HepG2 (cell line): ENCODE data around the gene NBR1. TPM values are rescaled to one million over a fixed set of nuclear protein-coding genes. Genes with fewer than 3 reads are reported as not detected.

ENCODE experiments used
- ADNP ChIP-seq: sonication (generic); formaldehyde crosslinking; IDR thresholded peaks from 2 replicates; pipeline ENCODE4 v1.4.0; 2020; ENCODE audit warnings: missing genetic modification reagents
- ISL2 ChIP-seq: sonication (generic); formaldehyde crosslinking; IDR thresholded peaks from 2 replicates; pipeline ENCODE4 v1.5.0; 2020; ENCODE audit warnings: missing genetic modification reagents
- KDM1A ChIP-seq: IDR thresholded peaks from 2 replicates; pipeline ENCODE4 v1.6.1; 2016; ENCODE audit warnings: missing compliant biosample characterization
- SRY ChIP-seq: sonication (generic); formaldehyde crosslinking; IDR thresholded peaks from 2 replicates; pipeline ENCODE4 v1.8.0; 2022; ENCODE audit warnings: mild to moderate bottlenecking, missing genetic modification reagents
- SYNCRIP ChIP-seq: fragments of 200-400 bp; formaldehyde crosslinking; IDR thresholded peaks from 2 replicates; pipeline ENCODE4 v1.6.1; 2018; ENCODE audit warnings: mild to moderate bottlenecking, low read depth, low read length; ENCODE audit not compliant: insufficient read depth
- TCF7L2 ChIP-seq: IDR thresholded peaks from 2 replicates; pipeline ENCODE4 v1.6.1; 2011; ENCODE audit warnings: mild to moderate bottlenecking, low read depth, low read length, moderate library complexity
- TGIF2 ChIP-seq: IDR thresholded peaks from 2 replicates; pipeline ENCODE4 v1.6.1; 2016; ENCODE audit warnings: control low read depth, missing compliant biosample characterization
- ZFP37 ChIP-seq: sonication (generic); formaldehyde crosslinking; IDR thresholded peaks from 2 replicates; pipeline ENCODE4 v1.4.0; 2020; ENCODE audit warnings: missing genetic modification reagents, borderline replicate concordance
- ZNF468 ChIP-seq: sonication (generic); formaldehyde crosslinking; IDR thresholded peaks from 2 replicates; pipeline ENCODE4 v1.8.0; 2022; ENCODE audit warnings: mild to moderate bottlenecking, moderate library complexity, missing genetic modification reagents
- ZNF550 ChIP-seq: sonication (generic); formaldehyde crosslinking; IDR thresholded peaks from 2 replicates; pipeline ENCODE4 v1.4.0; 2020; ENCODE audit warnings: mild to moderate bottlenecking, missing genetic modification reagents, borderline replicate concordance
- polyA plus RNA-seq, 8 experiments: library from polyadenylated mRNA; depleted of rRNA in 3 of 8; stranded (reverse) in 7 of 8; unstranded in 1 of 8; fragments of >200 nt; fragmentation: Illumina TruSeq in 4 of 8; extraction: Trizol in 4 of 8; gene quantifications; 2 replicates each; pipeline versions ENCODE4 v1.2.1 to v1.2.3, GENCODE V29; 2011 to 2016; ENCODE audit warnings: low read depth in 4 of 8, missing spikeins in 1 of 8, mixed read lengths in 1 of 8; ENCODE audit not compliant: insufficient read depth in 1 of 8
- total RNA-seq, 5 experiments: library from RNA; depleted of rRNA; stranded (reverse); fragments of >200 nt; fragmentation: Illumina TruSeq; extraction: Trizol; gene quantifications; 2 replicates each; pipeline ENCODE4 v1.2.3, GENCODE V29; 2016; ENCODE audit warnings: low read depth in 1 of 5
- TF ChIP-seq, protein P1 (sequence below): sonication (generic); formaldehyde crosslinking; IDR thresholded peaks from 2 replicates; pipeline ENCODE4 v1.5.1; 2020; ENCODE audit warnings: missing genetic modification reagents, mild to moderate bottlenecking, borderline replicate concordance
- TF ChIP-seq, protein P2 (sequence below): sonication (generic); formaldehyde crosslinking; IDR thresholded peaks from 2 replicates; pipeline ENCODE4 v1.4.0; 2020; ENCODE audit warnings: mild to moderate bottlenecking, missing genetic modification reagents
- TF ChIP-seq, protein P3 (sequence below): sonication (generic); formaldehyde crosslinking; IDR thresholded peaks from 2 replicates; pipeline ENCODE4 v1.8.0; 2022; ENCODE audit warnings: mild to moderate bottlenecking, missing genetic modification reagents, moderate library complexity
- TF ChIP-seq, protein P4 (sequence below): sonication (generic); formaldehyde crosslinking; IDR thresholded peaks from 2 replicates; pipeline ENCODE4 v1.4.0; 2020; ENCODE audit warnings: missing genetic modification reagents
- TF ChIP-seq, protein P5 (sequence below): sonication (generic); formaldehyde crosslinking; conservative IDR thresholded peaks from 2 replicates; pipeline ENCODE4 v1.8.1; 2023; ENCODE audit warnings: missing genetic modification reagents

NBR1 gene
- total and polyA plus RNA-seq, 2 of the 13 experiments (the other 11 are each of a cell fraction or from before 2014, with no cell fraction given) = 51.7 to 121 TPM

DNA sequence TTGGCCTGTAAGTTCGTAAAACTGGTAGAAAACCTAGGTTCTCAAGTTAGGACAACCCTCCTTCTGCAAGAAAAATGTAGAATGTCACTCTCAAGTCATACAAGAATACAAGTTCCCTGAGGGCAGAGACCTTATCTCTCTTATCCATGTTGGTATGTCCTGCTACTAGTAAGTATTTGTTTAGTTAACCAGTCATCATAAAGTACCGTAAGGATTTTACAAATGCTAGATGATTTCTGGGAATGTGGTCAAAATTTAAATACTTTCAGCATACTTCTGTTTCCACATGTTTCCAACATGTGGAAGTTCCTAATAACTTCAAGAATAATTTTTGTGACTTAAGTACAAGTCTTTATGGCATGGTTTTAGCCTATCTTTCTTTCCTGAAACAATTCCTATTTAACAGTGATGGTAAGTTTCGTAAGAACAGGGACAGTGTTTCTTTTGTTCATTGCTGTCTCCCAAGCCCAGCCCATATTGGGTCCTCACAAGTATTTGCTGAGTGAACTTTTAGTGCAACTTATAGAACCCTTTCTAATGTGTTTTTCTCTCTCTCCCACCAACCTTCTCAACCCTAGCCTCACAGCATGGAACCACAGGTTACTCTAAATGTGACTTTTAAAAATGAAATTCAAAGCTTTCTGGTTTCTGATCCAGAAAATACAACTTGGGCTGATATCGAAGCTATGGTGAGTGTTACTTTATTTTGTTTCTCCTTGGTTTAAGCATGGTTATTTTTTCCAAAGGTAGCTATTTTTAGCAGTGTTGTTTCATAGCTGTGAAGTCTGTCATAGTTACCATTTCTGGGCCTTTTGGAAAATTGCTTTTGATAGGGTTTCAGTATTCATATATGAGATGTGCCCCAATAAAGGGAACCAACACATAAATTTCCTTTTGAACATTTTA lies 4.5 kb downstream of the NBR1 start (continued):
- TF ChIP-seq, protein P1, sequence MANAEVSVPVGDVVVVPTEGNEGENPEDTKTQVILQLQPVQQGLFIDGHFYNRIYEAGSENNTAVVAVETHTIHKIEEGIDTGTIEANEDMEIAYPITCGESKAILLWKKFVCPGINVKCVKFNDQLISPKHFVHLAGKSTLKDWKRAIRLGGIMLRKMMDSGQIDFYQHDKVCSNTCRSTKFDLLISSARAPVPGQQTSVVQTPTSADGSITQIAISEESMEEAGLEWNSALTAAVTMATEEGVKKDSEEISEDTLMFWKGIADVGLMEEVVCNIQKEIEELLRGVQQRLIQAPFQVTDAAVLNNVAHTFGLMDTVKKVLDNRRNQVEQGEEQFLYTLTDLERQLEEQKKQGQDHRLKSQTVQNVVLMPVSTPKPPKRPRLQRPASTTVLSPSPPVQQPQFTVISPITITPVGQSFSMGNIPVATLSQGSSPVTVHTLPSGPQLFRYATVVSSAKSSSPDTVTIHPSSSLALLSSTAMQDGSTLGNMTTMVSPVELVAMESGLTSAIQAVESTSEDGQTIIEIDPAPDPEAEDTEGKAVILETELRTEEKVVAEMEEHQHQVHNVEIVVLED = peak; percentile 32; the same call in 1 of the 2 replicates
- TF ChIP-seq, protein P2, sequence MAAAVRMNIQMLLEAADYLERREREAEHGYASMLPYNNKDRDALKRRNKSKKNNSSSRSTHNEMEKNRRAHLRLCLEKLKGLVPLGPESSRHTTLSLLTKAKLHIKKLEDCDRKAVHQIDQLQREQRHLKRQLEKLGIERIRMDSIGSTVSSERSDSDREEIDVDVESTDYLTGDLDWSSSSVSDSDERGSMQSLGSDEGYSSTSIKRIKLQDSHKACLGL (CRISPR knock-in tag) = no peak
- TF ChIP-seq ZFP37 (CRISPR knock-in tag) (no peak), ZNF550 (CRISPR knock-in tag) (no peak), TGIF2 (CRISPR knock-in tag) (no peak), SYNCRIP (no peak), ZNF468 (CRISPR knock-in tag) (no peak), ADNP (CRISPR knock-in tag) (no peak), KDM1A (peak; percentile 44; the same call in 1 of the 2 replicates), SRY (CRISPR knock-in tag) (no peak), ISL2 (CRISPR knock-in tag) (0 out of 2 replicates have a peak, but pooled peaks have one; percentile 26), TCF7L2 (no peak)
- TF ChIP-seq, protein P3, sequence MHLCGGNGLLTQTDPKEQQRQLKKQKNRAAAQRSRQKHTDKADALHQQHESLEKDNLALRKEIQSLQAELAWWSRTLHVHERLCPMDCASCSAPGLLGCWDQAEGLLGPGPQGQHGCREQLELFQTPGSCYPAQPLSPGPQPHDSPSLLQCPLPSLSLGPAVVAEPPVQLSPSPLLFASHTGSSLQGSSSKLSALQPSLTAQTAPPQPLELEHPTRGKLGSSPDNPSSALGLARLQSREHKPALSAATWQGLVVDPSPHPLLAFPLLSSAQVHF (CRISPR knock-in tag) = no peak
- TF ChIP-seq, protein P4, sequence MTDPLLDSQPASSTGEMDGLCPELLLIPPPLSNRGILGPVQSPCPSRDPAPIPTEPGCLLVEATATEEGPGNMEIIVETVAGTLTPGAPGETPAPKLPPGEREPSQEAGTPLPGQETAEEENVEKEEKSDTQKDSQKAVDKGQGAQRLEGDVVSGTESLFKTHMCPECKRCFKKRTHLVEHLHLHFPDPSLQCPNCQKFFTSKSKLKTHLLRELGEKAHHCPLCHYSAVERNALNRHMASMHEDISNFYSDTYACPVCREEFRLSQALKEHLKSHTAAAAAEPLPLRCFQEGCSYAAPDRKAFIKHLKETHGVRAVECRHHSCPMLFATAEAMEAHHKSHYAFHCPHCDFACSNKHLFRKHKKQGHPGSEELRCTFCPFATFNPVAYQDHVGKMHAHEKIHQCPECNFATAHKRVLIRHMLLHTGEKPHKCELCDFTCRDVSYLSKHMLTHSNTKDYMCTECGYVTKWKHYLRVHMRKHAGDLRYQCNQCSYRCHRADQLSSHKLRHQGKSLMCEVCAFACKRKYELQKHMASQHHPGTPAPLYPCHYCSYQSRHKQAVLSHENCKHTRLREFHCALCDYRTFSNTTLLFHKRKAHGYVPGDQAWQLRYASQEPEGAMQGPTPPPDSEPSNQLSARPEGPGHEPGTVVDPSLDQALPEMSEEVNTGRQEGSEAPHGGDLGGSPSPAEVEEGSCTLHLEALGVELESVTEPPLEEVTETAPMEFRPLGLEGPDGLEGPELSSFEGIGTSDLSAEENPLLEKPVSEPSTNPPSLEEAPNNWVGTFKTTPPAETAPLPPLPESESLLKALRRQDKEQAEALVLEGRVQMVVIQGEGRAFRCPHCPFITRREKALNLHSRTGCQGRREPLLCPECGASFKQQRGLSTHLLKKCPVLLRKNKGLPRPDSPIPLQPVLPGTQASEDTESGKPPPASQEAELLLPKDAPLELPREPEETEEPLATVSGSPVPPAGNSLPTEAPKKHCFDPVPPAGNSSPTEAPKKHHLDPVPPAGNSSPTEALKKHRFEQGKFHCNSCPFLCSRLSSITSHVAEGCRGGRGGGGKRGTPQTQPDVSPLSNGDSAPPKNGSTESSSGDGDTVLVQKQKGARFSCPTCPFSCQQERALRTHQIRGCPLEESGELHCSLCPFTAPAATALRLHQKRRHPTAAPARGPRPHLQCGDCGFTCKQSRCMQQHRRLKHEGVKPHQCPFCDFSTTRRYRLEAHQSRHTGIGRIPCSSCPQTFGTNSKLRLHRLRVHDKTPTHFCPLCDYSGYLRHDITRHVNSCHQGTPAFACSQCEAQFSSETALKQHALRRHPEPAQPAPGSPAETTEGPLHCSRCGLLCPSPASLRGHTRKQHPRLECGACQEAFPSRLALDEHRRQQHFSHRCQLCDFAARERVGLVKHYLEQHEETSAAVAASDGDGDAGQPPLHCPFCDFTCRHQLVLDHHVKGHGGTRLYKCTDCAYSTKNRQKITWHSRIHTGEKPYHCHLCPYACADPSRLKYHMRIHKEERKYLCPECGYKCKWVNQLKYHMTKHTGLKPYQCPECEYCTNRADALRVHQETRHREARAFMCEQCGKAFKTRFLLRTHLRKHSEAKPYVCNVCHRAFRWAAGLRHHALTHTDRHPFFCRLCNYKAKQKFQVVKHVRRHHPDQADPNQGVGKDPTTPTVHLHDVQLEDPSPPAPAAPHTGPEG (CRISPR knock-in tag) = no peak
- TF ChIP-seq, protein P5, sequence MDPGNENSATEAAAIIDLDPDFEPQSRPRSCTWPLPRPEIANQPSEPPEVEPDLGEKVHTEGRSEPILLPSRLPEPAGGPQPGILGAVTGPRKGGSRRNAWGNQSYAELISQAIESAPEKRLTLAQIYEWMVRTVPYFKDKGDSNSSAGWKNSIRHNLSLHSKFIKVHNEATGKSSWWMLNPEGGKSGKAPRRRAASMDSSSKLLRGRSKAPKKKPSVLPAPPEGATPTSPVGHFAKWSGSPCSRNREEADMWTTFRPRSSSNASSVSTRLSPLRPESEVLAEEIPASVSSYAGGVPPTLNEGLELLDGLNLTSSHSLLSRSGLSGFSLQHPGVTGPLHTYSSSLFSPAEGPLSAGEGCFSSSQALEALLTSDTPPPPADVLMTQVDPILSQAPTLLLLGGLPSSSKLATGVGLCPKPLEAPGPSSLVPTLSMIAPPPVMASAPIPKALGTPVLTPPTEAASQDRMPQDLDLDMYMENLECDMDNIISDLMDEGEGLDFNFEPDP (CRISPR knock-in tag) = no peak
